GM12878 (cell line): Measurements from ENCODE around the gene NRXN3. TPM values are rescaled to one million over a fixed set of nuclear protein-coding genes. Genes with fewer than 3 reads are reported as not detected.

Experiments used
- ATAC-seq: fragments of 200-7000 bp; cut with Tn5 transposase; 3 replicates; pipeline ENCODE4 v1.9.1; 2020; ENCODE audit warnings: mild to moderate bottlenecking, moderate library complexity
- BruUV-seq: library from RNA; stranded (reverse); fragments of 400-500 nt; replicated peaks from 2 replicates; lab custom pipeline; 2021; lab: Mats Ljungman, UMichigan
- CTCF ChIA-PET: fragments of 300-600 bp; sonication (Branson Sonifier 250); formaldehyde crosslinking; extraction: SDS; loops from one replicate; lab custom pipeline; 2021; ENCODE audit warnings: inconsistent platforms; lab: Yijun Ruan, JAX
- POLR2A ChIA-PET: fragments of 350-600 bp; formaldehyde crosslinking; extraction: SDS; loops from one replicate; lab custom pipeline; 2021; ENCODE audit warnings: inconsistent platforms; lab: Charles Lee
- RAD21 ChIA-PET: fragments of 300-600 bp; sonication (Branson Sonifier 250); formaldehyde crosslinking; loops from one replicate; lab custom pipeline; 2023; ENCODE audit warnings: antibody characterized with exemption; ENCODE audit not compliant: unreplicated experiment; lab: Charles Lee
- SMC1A ChIA-PET: fragments of 300-600 bp; sonication (Branson Sonifier 250); formaldehyde crosslinking; loops from one replicate; lab custom pipeline; 2023; ENCODE audit not compliant: unreplicated experiment, uncharacterized antibody; lab: Charles Lee
- DNase-seq: peaks from one replicate; pipeline ENCODE4 v3.0.0-alpha.2; 2011; ENCODE audit warnings: low read depth, low spot score
- FAIRE-seq: peaks from 3 replicates; lab custom pipeline; 2011; peaks lifted over from hg19 to GRCh38; lab: Jason Lieb, UNC
- H2AFZ ChIP-seq: 2 replicates; pipeline ENCODE4 v1.6.0; 2011; ENCODE audit warnings: low read depth, low read length, control low read depth; ENCODE audit not compliant: control insufficient read depth
- H3K27ac ChIP-seq: 2 replicates; pipeline ENCODE4 v1.5.1; 2011; ENCODE audit warnings: control low read depth; ENCODE audit not compliant: control insufficient read depth, insufficient read depth
- H3K27me3 ChIP-seq, 2 experiments: replicated peaks in 1 of 2; 2 replicates each; pipeline versions ENCODE4 v1.6.0 to v1.6.1; 2011; ENCODE audit warnings: low read length in 1 of 2; ENCODE audit not compliant: control insufficient read depth in 2 of 2, insufficient read depth in 2 of 2
- H3K36me3 ChIP-seq, 2 experiments: 2 replicates each; pipeline ENCODE4 v1.5.1; 2011; ENCODE audit warnings: low read length in 1 of 2; ENCODE audit not compliant: control insufficient read depth in 2 of 2, insufficient read depth in 2 of 2
- H3K4me1 ChIP-seq: 2 replicates; pipeline ENCODE4 v1.6.1; 2011; ENCODE audit warnings: mild to moderate bottlenecking, low read length, moderate library complexity, mixed read lengths; ENCODE audit not compliant: control insufficient read depth, insufficient read depth
- H3K4me2 ChIP-seq: 2 replicates; pipeline ENCODE4 v1.6.0; 2011; ENCODE audit warnings: control low read depth; ENCODE audit not compliant: control insufficient read depth, insufficient read depth
- H3K4me3 ChIP-seq: fragments of 200-600 bp; sonication (generic); 2 replicates; pipeline ENCODE4 v1.5.1; 2016
- H3K79me2 ChIP-seq: 2 replicates; pipeline ENCODE4 v1.6.0; 2011; ENCODE audit warnings: low read length; ENCODE audit not compliant: control insufficient read depth, insufficient read depth
- H3K9ac ChIP-seq: 2 replicates; pipeline ENCODE4 v1.8.0; 2011; ENCODE audit warnings: low read length, control low read depth, mixed read lengths; ENCODE audit not compliant: control insufficient read depth, insufficient read depth
- H3K9me3 ChIP-seq: replicated peaks from 3 replicates; pipeline ENCODE4 v1.5.1; 2011; ENCODE audit warnings: mild to moderate bottlenecking, low read length; ENCODE audit not compliant: control insufficient read depth, insufficient read depth
- H4K20me1 ChIP-seq: 2 replicates; pipeline ENCODE4 v1.6.0; 2011; ENCODE audit not compliant: control insufficient read depth, insufficient read depth
- ASH2L ChIP-seq: fragments of 300-600, 200-600 bp; sonication (generic); IDR thresholded peaks from 2 replicates; pipeline ENCODE4 v1.6.1; 2017; ENCODE audit warnings: low read depth, mild to moderate bottlenecking, borderline replicate concordance
- BRCA1 ChIP-seq: IDR thresholded peaks from 2 replicates; pipeline ENCODE4 v1.6.1; 2011; ENCODE audit warnings: low read depth, low read length, improper control_type of control experiment
- CHD2 ChIP-seq: IDR thresholded peaks from 2 replicates; pipeline ENCODE4 v1.6.1; 2011; ENCODE audit warnings: low read depth, low read length, improper control_type of control experiment, borderline replicate concordance
- DPF2 ChIP-seq: fragments of 450-650 bp; IDR thresholded peaks from 2 replicates; pipeline ENCODE4 v1.6.1; 2017; ENCODE audit warnings: mild to moderate bottlenecking
- EED ChIP-seq: sonication (generic); IDR thresholded peaks from 2 replicates; pipeline ENCODE4 v1.6.1; 2016; ENCODE audit warnings: antibody characterized with exemption, low read depth
- HDAC2 ChIP-seq: fragments of 200-600 bp; sonication (generic); IDR thresholded peaks from 2 replicates; pipeline ENCODE4 v1.6.1; 2017
- JUND ChIP-seq: IDR thresholded peaks from 2 replicates; pipeline ENCODE4 v1.6.1; 2012; ENCODE audit warnings: low read depth, mild to moderate bottlenecking, low read length, improper control_type of control experiment, moderate library complexity
- MLLT1 ChIP-seq: fragments of 450-650 bp; IDR thresholded peaks from 2 replicates; pipeline ENCODE4 v1.6.1; 2016; ENCODE audit warnings: mild to moderate bottlenecking
- MTA2 ChIP-seq: fragments of 450-650 bp; IDR thresholded peaks from 2 replicates; pipeline ENCODE4 v1.6.1; 2016; ENCODE audit warnings: low read depth, mild to moderate bottlenecking, moderate library complexity
- PBX3 ChIP-seq: IDR thresholded peaks from 2 replicates; pipeline ENCODE4 v1.6.1; 2011; ENCODE audit warnings: mild to moderate bottlenecking, low read depth, low read length, moderate library complexity; ENCODE audit not compliant: insufficient replicate concordance
- RELB ChIP-seq: fragments of 450-650 bp; IDR thresholded peaks from 2 replicates; pipeline ENCODE4 v1.6.1; 2017; ENCODE audit warnings: low read depth, mild to moderate bottlenecking, moderate library complexity
- SKIL ChIP-seq: fragments of 450-650 bp; IDR thresholded peaks from 2 replicates; pipeline ENCODE4 v1.6.1; 2017; ENCODE audit warnings: mild to moderate bottlenecking, low read depth, inconsistent platforms; ENCODE audit not compliant: poor library complexity, severe bottlenecking
- SMC3 ChIP-seq: IDR thresholded peaks from 2 replicates; pipeline ENCODE4 v1.6.1; 2011; ENCODE audit warnings: low read length, improper control_type of control experiment, borderline replicate concordance
- SRF ChIP-seq, 2 experiments: IDR thresholded peaks; 2 replicates each; pipeline ENCODE4 v1.6.1; 2011; ENCODE audit warnings: low read depth in 2 of 2, low read length in 2 of 2, mild to moderate bottlenecking in 1 of 2, moderate library complexity in 1 of 2
- STAT1 ChIP-seq: fragments of 450-650 bp; conservative IDR thresholded peaks from 2 replicates; pipeline ENCODE4 v1.6.1; 2014; ENCODE audit warnings: antibody characterized with exemption, mild to moderate bottlenecking
- YY1 ChIP-seq: IDR thresholded peaks from 2 replicates; pipeline ENCODE4 v1.6.1; 2011; ENCODE audit warnings: low read depth, mild to moderate bottlenecking, low read length
- ZBTB33 ChIP-seq: fragments of 450-650 bp; IDR thresholded peaks from 2 replicates; pipeline ENCODE4 v1.6.1; 2017; ENCODE audit warnings: mild to moderate bottlenecking
- ZNF622 ChIP-seq: fragments of 450-650 bp; IDR thresholded peaks from 2 replicates; pipeline ENCODE4 v1.6.1; 2017; ENCODE audit warnings: mild to moderate bottlenecking, inconsistent platforms
- WGBS: methylation state at CpG from one replicate; pipeline ENCODE4 v1.1.6; 2016; ENCODE audit warnings: low lambda C conversion rate; ENCODE audit not compliant: insufficient replicate concordance, insufficient coverage; ENCODE audit errors: missing lambda C conversion rate; 5-methylcytosine and 5-hydroxymethylcytosine counted together
- in situ Hi-C: fragments of 300-500 bp; cut with MboI; formaldehyde crosslinking; loops from 9 replicates; pipeline ENCODE4 v1.14.3; 2018; ENCODE audit warnings: mixed read lengths
- intact Hi-C: fragments of 100-400 bp; cut with micrococcal nuclease; formaldehyde crosslinking; loops from one replicate; pipeline ENCODE4 v1.14.2; 2022; ENCODE audit not compliant: unreplicated experiment
- polyA plus RNA-seq, 11 experiments: library from polyadenylated mRNA; depleted of rRNA in 4 of 11; unstranded in 6 of 11; stranded (reverse) in 5 of 11; fragments of >200 nt; fragmentation: Nextera tagmentation in 4 of 11; fragmentation: Illumina TruSeq in 1 of 11; extraction: Ambion mirVana in 4 of 11; extraction: Trizol in 1 of 11; gene quantifications; 1 replicate in 1 of 11; 2 replicates in 10 of 11; pipeline versions ENCODE4 v1.2.1 to v1.2.3, GENCODE V29; 2011 to 2016; ENCODE audit warnings: inconsistent platforms in 2 of 11, missing spikeins in 2 of 11, low read depth in 1 of 11
- total RNA-seq, 4 experiments: library from RNA; depleted of rRNA in 3 of 4; stranded (reverse); fragments of >200 nt in 3 of 4; fragmentation: Illumina TruSeq in 1 of 4; extraction: Trizol in 1 of 4; gene quantifications; 2 replicates each; pipeline versions ENCODE4 v1.2.1 to v1.2.3, GENCODE V29; 2013 to 2021

NRXN3 gene
- total and polyA plus RNA-seq, 10 of the 15 experiments (the other 5 are each of a cell fraction or from before 2014, with no cell fraction given) = 0.52 to 3.3 (median 1.4) TPM

GRCh38 chr14:78175412-78175811 lies 5.2 kb downstream of the NRXN3 start:
- intact Hi-C loops = no loop called here
- WGBS = 52% methylated on average over 9 of the region's 9 CpGs
- H3K4me1 ChIP-seq = no peaks in the 10 kb centered on the region
- in situ Hi-C loops = no loop called here
- H2AFZ ChIP-seq = no peak overlapping the region
- H3K4me3 ChIP-seq = no peak overlapping the region
- BruUV-seq = no TSS peak
- no peaks in the 10 kb centered on the region; a peak in 3 of 4 replicates for H3K27me3 ChIP-seq
- ChIA-PET RAD21 (no interaction called here), SMC1A (no interaction called here), POLR2A (no interaction called here), CTCF (no interaction called here)
- no peak overlapping the region for H3K9ac ChIP-seq
- ATAC-seq = no peak
- H3K9me3 ChIP-seq = no peaks in the 10 kb centered on the region
- H3K27ac ChIP-seq = no peak overlapping the region
- no peak for FAIRE-seq
- H3K36me3 ChIP-seq = no peaks in the 10 kb centered on the region
- H4K20me1 ChIP-seq = no peaks in the 10 kb centered on the region
- no peaks in the 10 kb centered on the region for H3K79me2 ChIP-seq
- no peak overlapping the region for H3K4me2 ChIP-seq
- no peak for DNase-seq
- no peak for TF ChIP-seq JUND
- no peak for TF ChIP-seq MTA2
- TF ChIP-seq MLLT1 = no peak
- no peak for TF ChIP-seq SKIL
- no peak for TF ChIP-seq PBX3
- TF ChIP-seq EED = no peak
- no peak for TF ChIP-seq RELB
- no peak for TF ChIP-seq BRCA1
- TF ChIP-seq DPF2 = no peak
- no peak for TF ChIP-seq STAT1
- TF ChIP-seq SRF (IDR thresholded peaks at IDR 0.05; ENCODE audit: low read depth in 2 of 2, low read length in 2 of 2) = no peak
- TF ChIP-seq ZNF622 = no peak
- no peak for TF ChIP-seq ASH2L
- no peak for TF ChIP-seq YY1
- no peak for TF ChIP-seq ZBTB33
- TF ChIP-seq CHD2 = no peak
- TF ChIP-seq HDAC2 = no peak
- TF ChIP-seq SMC3 = no peak
